Omental fat pad (tissue), 4 donors: ENCODE results near the gene EML3. TPM values are rescaled to one million over a fixed set of nuclear protein-coding genes. Genes with fewer than 3 reads are reported as not detected.

Experiments used
- ATAC-seq: fragments of 150-250 bp; one replicate; pipeline ENCODE4 v1.9.1; 2016; ENCODE audit warnings: mild to moderate bottlenecking, moderate library complexity; ENCODE audit not compliant: low FRiP score
- DNase-seq: peaks from one replicate; pipeline ENCODE4 v3.0.0-alpha.2; 2019; ENCODE audit warnings: low spot score
- CTCF ChIP-seq, 3 donors: fragments of 450-650 bp; IDR thresholded peaks; one replicate each; pipeline ENCODE4 v1.5.1; 2016 to 2017; ENCODE audit warnings: antibody characterized with exemption in 3 of 3, mild to moderate bottlenecking in 3 of 3, moderate library complexity in 2 of 3
- total RNA-seq, 4 donors: library from RNA; depleted of rRNA; stranded (reverse); fragments of >200 nt; gene quantifications; one replicate each; pipeline ENCODE4 v1.1.0, GENCODE V29; 2016

Gene EML3
- total RNA-seq, 4 donors from 2014 or later = 40.7 to 68.6 (median 52.0) TPM

DNA sequence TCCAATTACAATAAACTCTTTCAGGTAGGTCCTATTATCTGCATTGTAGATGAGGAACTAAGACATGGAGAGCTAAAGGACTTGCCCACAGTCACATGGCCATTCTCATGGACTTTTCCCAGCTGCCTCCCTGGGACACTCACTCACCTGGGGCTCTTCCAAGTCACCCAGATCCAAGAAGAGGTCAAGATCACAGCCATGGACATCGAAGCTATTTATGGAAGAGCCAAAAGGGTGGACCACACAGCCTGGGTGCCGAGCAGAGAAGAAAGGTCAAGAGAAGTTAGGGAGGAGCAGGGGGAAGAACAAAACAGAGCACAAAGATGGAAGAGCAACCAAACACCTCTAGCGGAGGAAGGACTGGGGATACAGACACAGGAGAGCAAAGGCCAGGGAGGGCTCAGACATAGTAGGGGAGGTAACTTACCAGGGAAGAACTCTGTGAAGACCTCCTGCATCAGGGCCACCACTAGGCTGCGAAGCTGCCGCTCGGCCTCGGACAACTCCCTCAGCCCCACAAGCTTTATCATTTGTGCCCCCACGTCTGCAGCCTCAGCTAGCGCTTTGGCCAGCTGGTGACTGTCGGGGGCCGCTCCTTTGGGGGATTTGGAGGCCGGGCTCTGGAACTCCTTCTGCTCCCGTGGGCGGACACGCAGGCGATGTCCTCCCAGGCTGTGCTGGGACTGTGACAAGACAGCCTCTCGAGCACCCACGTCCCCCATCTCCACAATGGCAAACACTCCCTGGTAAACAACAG is 31.4 kb downstream of the EML3 start:
- no peak for DNase-seq
- ATAC-seq = no peak
- no peak for TF ChIP-seq CTCF (IDR thresholded peaks at IDR 0.05)

DNA sequence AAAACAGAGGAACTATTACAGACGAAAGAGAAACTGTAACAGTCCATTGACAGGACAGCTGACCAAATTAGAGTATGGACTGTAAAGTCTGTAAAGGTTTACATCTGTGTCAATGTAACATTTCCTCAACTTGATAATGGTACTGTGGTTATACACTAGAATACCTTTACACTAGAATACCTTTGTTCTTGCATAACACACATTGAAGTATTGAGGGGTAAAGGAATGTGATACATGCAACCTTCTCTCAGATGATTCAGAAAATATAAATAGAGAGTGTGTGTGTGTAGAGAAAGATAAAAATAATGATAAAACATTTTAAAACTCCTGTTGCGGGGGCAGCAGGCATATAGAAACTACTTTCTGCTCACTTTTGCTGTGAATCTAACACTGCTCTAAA is 33.3 kb downstream of the EML3 start:
- DNase-seq (no peak), ATAC-seq (no peak)
- no peak for TF ChIP-seq CTCF (IDR thresholded peaks at IDR 0.05)

GRCh38 chr11:62578541-62578940 is 34.0 kb downstream of the EML3 start:
- ATAC-seq = no peak
- TF ChIP-seq CTCF (IDR thresholded peaks at IDR 0.05) = no peak
- no peak for DNase-seq

- no peak for DNase-seq
- TF ChIP-seq CTCF (IDR thresholded peaks at IDR 0.05) = no peak
- ATAC-seq = no peak
Measured at GRCh38 chr11:62577046-62577714, 35.4 kb downstream of the EML3 start.

DNA sequence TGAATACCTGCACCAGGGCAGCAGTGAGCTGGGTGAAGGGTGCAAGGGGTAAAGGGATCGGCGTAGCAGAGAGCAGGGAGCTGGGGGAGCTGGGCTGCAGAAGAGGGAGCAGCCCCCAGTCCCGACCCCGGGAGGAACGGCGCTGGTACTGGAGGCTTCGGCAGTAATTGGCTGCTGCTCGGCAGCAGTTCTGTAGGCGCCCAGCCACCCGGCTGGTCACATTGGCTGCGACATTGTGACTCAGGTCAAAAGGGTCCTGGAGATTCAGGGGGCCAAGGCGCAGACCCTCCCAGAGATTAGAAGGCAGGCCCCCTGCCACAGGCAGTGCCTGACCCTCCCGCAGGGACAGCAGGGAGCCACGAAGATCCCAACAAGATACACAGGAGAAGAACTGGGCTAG is 36.7 kb downstream of the EML3 start:
- DNase-seq = no peak
- ATAC-seq = no peak

GRCh38 chr11:62575156-62575555 is 37.4 kb downstream of the EML3 start:
- no peak for TF ChIP-seq CTCF (IDR thresholded peaks at IDR 0.05)
- no peak for DNase-seq
- ATAC-seq = no peak

More for the DNA sequence above, 36.7 kb downstream of the EML3 start:
- TF ChIP-seq CTCF (IDR thresholded peaks at IDR 0.05) = no peak
